RWPE1 (cell line): Measurements from ENCODE around the gene HNRNPA1.
A peak's percentile ranks its signal among the peaks of the same experiment; 100 is the strongest.

Experiments used
- CTCF ChIA-PET: fragments of 350-600 bp; sonication (Branson Sonifier 250); formaldehyde crosslinking; extraction: SDS; loops from one replicate; lab custom pipeline; 2021; lab: Yijun Ruan, JAX
- POLR2A ChIA-PET: fragments of 400-600 bp; formaldehyde crosslinking; extraction: SDS; loops from one replicate; lab custom pipeline; 2020; ENCODE audit warnings: antibody characterized with exemption; ENCODE audit not compliant: low non-redundant PET; lab: Yijun Ruan, JAX
- DNase-seq: peaks from one replicate; pipeline ENCODE4 v3.0.0; 2012; ENCODE audit warnings: low spot score
- H3K27ac ChIP-seq: fragments of 450-650 bp; 2 replicates; pipeline ENCODE4 v1.5.1; 2017
- CTCF ChIP-seq: fragments of 450-650 bp; conservative IDR thresholded peaks from 2 replicates; pipeline ENCODE4 v1.5.1; 2017; ENCODE audit warnings: low read depth, mild to moderate bottlenecking

HNRNPA1 gene

GRCh38 chr12:54270345-54270744 lies 10.2 kb upstream of the HNRNPA1 start:
- ChIA-PET POLR2A (no interaction called here), CTCF (no interaction called here)

DNA sequence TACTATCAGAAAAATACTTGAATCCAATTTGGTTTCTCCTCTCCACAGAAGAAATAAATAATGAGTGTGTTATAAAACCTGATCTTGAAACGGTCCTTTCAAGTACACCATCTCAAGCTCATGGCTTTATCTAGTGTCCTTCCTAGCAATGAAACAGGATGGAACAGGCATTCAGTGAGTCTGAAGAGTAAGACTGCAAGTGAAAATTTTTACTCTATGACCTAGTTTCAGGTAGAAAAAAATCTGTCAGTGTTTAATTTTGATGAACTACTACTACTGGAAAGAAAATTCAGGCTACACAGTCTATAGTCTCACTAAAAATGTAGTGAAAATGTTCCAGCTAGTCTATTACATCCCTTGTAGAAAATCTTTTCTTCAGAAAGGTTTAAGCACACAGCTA lies 8.3 kb upstream of the HNRNPA1 start:
- POLR2A ChIA-PET: no interaction called here
- TF ChIP-seq CTCF: no peak
- DNase-seq: no peak
- H3K27ac ChIP-seq: no peak overlapping the region
- CTCF ChIA-PET: interaction anchor here (0.6 to 1.0 kb wide), 3 partner anchors 20 to 137 kb away, joined by 3 to 4 read pairs (median 3); no protein-coding TSS in a partner anchor

More at GRCh38 chr12:54270345-54270744, 10.2 kb upstream of the HNRNPA1 start:
- H3K27ac ChIP-seq: no peak overlapping the region
- DNase-seq: no peak
- TF ChIP-seq CTCF: no peak

- H3K27ac ChIP-seq: no peak overlapping the region
- no peak for DNase-seq
- CTCF ChIA-PET: interaction anchor here (0.8 kb wide), 1 partner anchor 23 kb away, joined by 4 read pairs; no protein-coding TSS in a partner anchor
- POLR2A ChIA-PET: no interaction called here
- no peak for TF ChIP-seq CTCF
Measured at GRCh38 chr12:54273981-54274380, 6.5 kb upstream of the HNRNPA1 start.

- CTCF ChIA-PET: no interaction called here
- POLR2A ChIA-PET: interaction anchor here (0.6 kb wide), 1 partner anchor 10 kb away, joined by 3 read pairs; no protein-coding TSS in a partner anchor
- TF ChIP-seq CTCF: no peak
- DNase-seq: no peak
- no peak overlapping the region for H3K27ac ChIP-seq
Measured at GRCh38 chr12:54276368-54276767, 4.2 kb upstream of the HNRNPA1 start.

DNA sequence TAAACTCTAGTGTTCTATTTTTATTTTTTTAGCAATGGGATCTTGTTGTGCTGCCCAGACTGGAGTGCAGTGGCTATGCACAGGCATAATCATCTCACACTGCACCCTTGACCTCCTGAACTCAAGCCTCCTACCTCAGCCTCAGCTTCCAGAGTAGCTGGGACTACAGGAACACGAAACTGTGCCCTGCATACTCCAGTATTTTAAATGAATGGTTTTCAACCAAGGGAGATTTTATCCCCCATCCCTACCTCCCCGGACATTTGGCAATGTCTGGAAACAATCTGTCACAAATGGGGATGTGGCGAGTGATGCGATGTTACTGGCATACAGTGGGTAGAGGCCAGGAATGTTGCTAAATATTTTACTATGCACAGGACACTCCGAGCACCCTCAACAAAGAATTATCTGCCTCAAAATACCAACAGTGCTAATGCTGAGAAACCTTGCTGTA lies 2.7 kb upstream of the HNRNPA1 start:
- POLR2A ChIA-PET: no interaction called here
- CTCF ChIA-PET: no interaction called here
- no peak for TF ChIP-seq CTCF

DNA sequence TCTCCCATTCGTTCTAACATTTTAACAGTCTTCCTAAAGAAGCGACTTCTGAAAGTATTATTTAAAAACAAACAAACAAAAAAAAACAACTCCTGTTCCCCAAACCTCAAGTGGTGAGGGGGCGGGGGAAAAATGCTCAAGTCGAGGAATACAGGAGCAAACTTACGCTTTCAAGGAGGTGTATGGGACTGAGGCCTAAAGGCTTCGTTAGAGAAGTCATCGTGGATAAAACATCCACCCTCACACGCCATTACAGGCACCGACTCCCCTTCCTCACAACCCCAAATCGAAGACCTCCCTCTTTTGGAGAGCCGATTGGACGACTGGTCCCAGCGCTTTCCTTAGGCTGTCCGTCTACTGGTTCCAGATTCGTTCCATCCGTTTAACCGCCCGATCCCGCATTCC lies 1.3 kb upstream of the HNRNPA1 start:
- ChIA-PET POLR2A (interaction anchor here (0.6 to 1.8 kb wide), 2 partner anchors 11 to 17 kb away, joined by 3 to 6 read pairs; no protein-coding TSS in a partner anchor), CTCF (interaction anchor here (0.7 kb wide), 1 partner anchor 1699 kb away, joined by 3 read pairs; no protein-coding TSS in a partner anchor)
- no peak for DNase-seq
- peak overlapping the region; percentile 97 for H3K27ac ChIP-seq
- no peak for TF ChIP-seq CTCF

More for the DNA sequence above, 2.7 kb upstream of the HNRNPA1 start:
- no peak for DNase-seq
- H3K27ac ChIP-seq: peak overlapping the region; percentile 59
